Activated naive CD8-positive, alpha-beta T cell treated with anti-CD3 and anti-CD28 coated beads, Interleukin-2, amount 10 ng/mL, durations not matched to agents 7 days and 5 days (primary cell): Measurements from ENCODE around the gene TMPRSS13. TPM values are rescaled to one million over a fixed set of nuclear protein-coding genes. Genes with fewer than 3 reads are reported as not detected.

Experiments used
- ATAC-seq: fragments of 150-1000 bp; cut with Tn5 transposase; one replicate; pipeline ENCODE4 v1.10.0; 2021; ENCODE audit warnings: low read depth, moderate library complexity
- POLR2A ChIA-PET: fragments of 350-600 bp; sonication (Branson Sonifier 250); formaldehyde crosslinking; loops from one replicate; lab custom pipeline; 2021; ENCODE audit warnings: antibody characterized with exemption; lab: Charles Lee
- DNase-seq: peaks from one replicate; pipeline ENCODE4 v3.0.0; 2021
- H3K27ac Mint-ChIP-seq: one replicate; pipeline ENCODE4 v1.8.0; 2022; ENCODE audit warnings: mild to moderate bottlenecking, mixed read lengths
- H3K27me3 Mint-ChIP-seq: one replicate; pipeline ENCODE4 v1.8.0; 2022; ENCODE audit warnings: mild to moderate bottlenecking, moderate library complexity, mixed read lengths
- H3K36me3 Mint-ChIP-seq: one replicate; pipeline ENCODE4 v1.8.0; 2021; ENCODE audit warnings: mild to moderate bottlenecking, mixed read lengths
- H3K4me1 Mint-ChIP-seq: one replicate; pipeline ENCODE4 v1.8.0; 2021; ENCODE audit warnings: mixed read lengths
- H3K4me3 Mint-ChIP-seq: one replicate; pipeline ENCODE4 v1.8.0; 2022; ENCODE audit warnings: mild to moderate bottlenecking, moderate library complexity, mixed read lengths
- H3K9me3 Mint-ChIP-seq: one replicate; pipeline ENCODE4 v1.8.0; 2021; ENCODE audit warnings: mixed read lengths
- total RNA-seq, 2 experiments: library from RNA; stranded (reverse); gene quantifications; one replicate each; pipeline ENCODE4 v1.2.3, GENCODE V29; 2021

The TMPRSS13 gene
- total RNA-seq, 2 experiments from 2014 or later, result 2.7 to 5.0 TPM

GRCh38 chr11:117883063-117883462 is 46.1 kb downstream of the TMPRSS13 start:
- Mint-ChIP-seq H3K4me3 (no peak overlapping the region), H3K36me3 (no peaks in the 10 kb centered on the region), H3K27me3 (peaks cover 51% of the 10 kb centered on the region), H3K27ac (no peak overlapping the region), H3K9me3 (no peaks in the 10 kb centered on the region), H3K4me1 (peaks cover 2% of the 10 kb centered on the region)
- DNase-seq (no peak), ATAC-seq (no peak)
- POLR2A ChIA-PET, result no interaction called here

- no peak for DNase-seq
- peaks cover 57% of the 10 kb centered on the region for H3K27me3 Mint-ChIP-seq
These were observed 46.8 kb downstream of the TMPRSS13 start for GRCh38 chr11:117882311-117882905.

GRCh38 chr11:117881217-117881616 is 48.0 kb downstream of the TMPRSS13 start:
- POLR2A ChIA-PET, result no interaction called here
- Mint-ChIP-seq H3K4me3 (no peak overlapping the region), H3K9me3 (no peaks in the 10 kb centered on the region), H3K4me1 (peaks cover 7% of the 10 kb centered on the region), H3K27me3 (peaks cover 65% of the 10 kb centered on the region), H3K27ac (no peak overlapping the region), H3K36me3 (no peaks in the 10 kb centered on the region)
- ATAC-seq, result no peak
- DNase-seq, result no peak

More at GRCh38 chr11:117882311-117882905, 46.8 kb downstream of the TMPRSS13 start:
- no peak for ATAC-seq
- Mint-ChIP-seq H3K36me3 (no peaks in the 10 kb centered on the region), H3K4me3 (no peak overlapping the region), H3K4me1 (peaks cover 2% of the 10 kb centered on the region), H3K9me3 (no peaks in the 10 kb centered on the region), H3K27ac (no peak overlapping the region)
- POLR2A ChIA-PET, result no interaction called here

- no peak overlapping the region for H3K27ac Mint-ChIP-seq
- ATAC-seq, result no peak
- POLR2A ChIA-PET, result no interaction called here
These were observed 49.4 kb downstream of the TMPRSS13 start for GRCh38 chr11:117879516-117880480.

GRCh38 chr11:117878939-117879475 is 50.2 kb downstream of the TMPRSS13 start:
- Mint-ChIP-seq H3K4me3 (no peak overlapping the region), H3K4me1 (peaks cover 25% of the 10 kb centered on the region), H3K27me3 (peaks cover 76% of the 10 kb centered on the region), H3K36me3 (no peaks in the 10 kb centered on the region), H3K27ac (no peak overlapping the region), H3K9me3 (no peaks in the 10 kb centered on the region)
- DNase-seq, result no peak
- POLR2A ChIA-PET, result no interaction called here
- ATAC-seq, result no peak

More at GRCh38 chr11:117879516-117880480, 49.4 kb downstream of the TMPRSS13 start:
- Mint-ChIP-seq H3K4me1 (peaks cover 20% of the 10 kb centered on the region), H3K9me3 (no peaks in the 10 kb centered on the region), H3K36me3 (no peaks in the 10 kb centered on the region), H3K4me3 (no peak overlapping the region), H3K27me3 (peaks cover 79% of the 10 kb centered on the region)
- no peak for DNase-seq

- Mint-ChIP-seq H3K36me3 (no peaks in the 10 kb centered on the region), H3K9me3 (no peaks in the 10 kb centered on the region), H3K27me3 (peaks cover 72% of the 10 kb centered on the region), H3K27ac (no peak overlapping the region), H3K4me3 (no peak overlapping the region), H3K4me1 (peaks cover 29% of the 10 kb centered on the region)
- no peak for DNase-seq
- no peak for ATAC-seq
- POLR2A ChIA-PET, result no interaction called here
These were observed 50.8 kb downstream of the TMPRSS13 start for GRCh38 chr11:117878314-117878938.

GRCh38 chr11:117877120-117877784 is 52.0 kb downstream of the TMPRSS13 start:
- H3K36me3 Mint-ChIP-seq, result no peaks in the 10 kb centered on the region

GRCh38 chr11:117876341-117877119 is 52.7 kb downstream of the TMPRSS13 start, which contains the start of gene FXYD6:
Gene FXYD6, minus strand, starts transcription at chr11:117876658. Its CDS starts 33,882 bp downstream, at chr11:117842776.
- ATAC-seq (no peak), DNase-seq (peak; percentile 49)
- peaks cover 56% of the 10 kb centered on the region for H3K27me3 Mint-ChIP-seq
- no peaks in the 10 kb centered on the region for H3K36me3 Mint-ChIP-seq
- H3K4me3 Mint-ChIP-seq, result peak within 1 kb of the TSS; percentile 90
- no peaks in the 10 kb centered on the region for H3K9me3 Mint-ChIP-seq
- POLR2A ChIA-PET, result interaction anchor here (0.8 to 1.2 kb wide), 2 partner anchors 16 to 39 kb away, joined by 4 read pairs; no protein-coding TSS in a partner anchor
- H3K27ac Mint-ChIP-seq, result peak within 1 kb of the TSS; percentile 70
- H3K4me1 Mint-ChIP-seq, result peaks cover 36% of the 10 kb centered on the region

More at GRCh38 chr11:117877120-117877784, 52.0 kb downstream of the TMPRSS13 start:
- POLR2A ChIA-PET, result interaction anchor here (1.2 kb wide), 1 partner anchor 17 kb away, joined by 4 read pairs; no protein-coding TSS in a partner anchor
- peaks cover 62% of the 10 kb centered on the region for H3K27me3 Mint-ChIP-seq
- DNase-seq, result no peak
- no peak overlapping the region for H3K27ac Mint-ChIP-seq
- H3K4me3 Mint-ChIP-seq, result peak overlapping the region; percentile 66
- no peaks in the 10 kb centered on the region for H3K9me3 Mint-ChIP-seq
- peaks cover 32% of the 10 kb centered on the region for H3K4me1 Mint-ChIP-seq
- ATAC-seq, result no peak

GRCh38 chr11:117876059-117876340 is 53.2 kb downstream of the TMPRSS13 start:
- POLR2A ChIA-PET, result interaction anchor here (0.8 kb wide), 1 partner anchor 39 kb away, joined by 4 read pairs; no protein-coding TSS in a partner anchor
- H3K4me1 Mint-ChIP-seq, result peaks cover 36% of the 10 kb centered on the region
- peak overlapping the region; percentile 90 for H3K4me3 Mint-ChIP-seq
- peak overlapping the region; percentile 70 for H3K27ac Mint-ChIP-seq
- ATAC-seq (no peak), DNase-seq (no peak)
- no peaks in the 10 kb centered on the region for H3K36me3 Mint-ChIP-seq
- H3K9me3 Mint-ChIP-seq, result no peaks in the 10 kb centered on the region
- peaks cover 50% of the 10 kb centered on the region for H3K27me3 Mint-ChIP-seq

- ATAC-seq, result peak; percentile 67
- peak; percentile 59 for DNase-seq
- Mint-ChIP-seq H3K27me3 (peaks cover 48% of the 10 kb centered on the region), H3K36me3 (no peaks in the 10 kb centered on the region), H3K27ac (no peak overlapping the region), H3K4me3 (peak overlapping the region; percentile 90), H3K4me1 (peaks cover 39% of the 10 kb centered on the region), H3K9me3 (no peaks in the 10 kb centered on the region)
- POLR2A ChIA-PET, result interaction anchor here (0.8 kb wide), 1 partner anchor 40 kb away, joined by 4 read pairs; no protein-coding TSS in a partner anchor
These were observed 53.7 kb downstream of the TMPRSS13 start for GRCh38 chr11:117875382-117876058.

- POLR2A ChIA-PET, result no interaction called here
- no peaks in the 10 kb centered on the region for H3K9me3 Mint-ChIP-seq
- H3K27me3 Mint-ChIP-seq, result peaks cover 42% of the 10 kb centered on the region
- H3K27ac Mint-ChIP-seq, result no peak overlapping the region
- H3K4me3 Mint-ChIP-seq, result peak overlapping the region; percentile 14
- DNase-seq (no peak), ATAC-seq (no peak)
- H3K36me3 Mint-ChIP-seq, result no peaks in the 10 kb centered on the region
- H3K4me1 Mint-ChIP-seq, result peaks cover 39% of the 10 kb centered on the region
These were observed 54.3 kb downstream of the TMPRSS13 start for GRCh38 chr11:117874910-117875381.
